22Rv1 (cell line): Measurements from ENCODE around the gene TGIF2.

Experiments used
- H3K27ac ChIP-seq: fragments of 450-650 bp; 2 replicates; pipeline ENCODE4 v1.5.1; 2017
- ZFX ChIP-seq: fragments of 450-650 bp; IDR thresholded peaks from 2 replicates; pipeline ENCODE4 v1.6.1; 2017; ENCODE audit warnings: antibody characterized with exemption, borderline replicate concordance
- TF ChIP-seq, protein P1 (sequence below): fragments of 450-650 bp; IDR thresholded peaks from 2 replicates; pipeline ENCODE4 v1.5.1; 2017; ENCODE audit warnings: mild to moderate bottlenecking

TGIF2 gene

GRCh38 chr20:36611625-36612024 lies 38.2 kb downstream of the TGIF2 start:
- H3K27ac ChIP-seq: no peak overlapping the region
- TF ChIP-seq, protein P1, sequence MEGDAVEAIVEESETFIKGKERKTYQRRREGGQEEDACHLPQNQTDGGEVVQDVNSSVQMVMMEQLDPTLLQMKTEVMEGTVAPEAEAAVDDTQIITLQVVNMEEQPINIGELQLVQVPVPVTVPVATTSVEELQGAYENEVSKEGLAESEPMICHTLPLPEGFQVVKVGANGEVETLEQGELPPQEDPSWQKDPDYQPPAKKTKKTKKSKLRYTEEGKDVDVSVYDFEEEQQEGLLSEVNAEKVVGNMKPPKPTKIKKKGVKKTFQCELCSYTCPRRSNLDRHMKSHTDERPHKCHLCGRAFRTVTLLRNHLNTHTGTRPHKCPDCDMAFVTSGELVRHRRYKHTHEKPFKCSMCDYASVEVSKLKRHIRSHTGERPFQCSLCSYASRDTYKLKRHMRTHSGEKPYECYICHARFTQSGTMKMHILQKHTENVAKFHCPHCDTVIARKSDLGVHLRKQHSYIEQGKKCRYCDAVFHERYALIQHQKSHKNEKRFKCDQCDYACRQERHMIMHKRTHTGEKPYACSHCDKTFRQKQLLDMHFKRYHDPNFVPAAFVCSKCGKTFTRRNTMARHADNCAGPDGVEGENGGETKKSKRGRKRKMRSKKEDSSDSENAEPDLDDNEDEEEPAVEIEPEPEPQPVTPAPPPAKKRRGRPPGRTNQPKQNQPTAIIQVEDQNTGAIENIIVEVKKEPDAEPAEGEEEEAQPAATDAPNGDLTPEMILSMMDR: no peak

DNA sequence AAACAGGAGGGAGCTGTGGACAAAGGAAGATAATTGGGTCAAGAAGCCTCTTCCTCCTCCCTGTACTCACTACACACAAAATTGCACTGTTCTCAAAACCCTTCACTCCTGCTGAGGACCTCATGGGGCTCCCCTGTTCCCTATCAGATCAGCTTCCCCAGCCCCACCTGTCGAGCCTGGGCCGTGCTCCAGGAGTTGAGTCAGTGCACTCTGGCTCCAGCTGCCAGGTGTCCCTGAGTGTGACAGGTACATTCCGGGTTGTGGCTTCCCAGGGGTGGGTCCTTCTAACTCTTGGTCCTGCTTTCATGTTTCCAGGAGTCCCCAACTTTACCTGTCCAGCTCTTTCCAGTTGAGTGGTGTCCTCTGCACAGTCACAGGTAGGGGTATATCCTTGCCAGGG lies 40.6 kb downstream of the TGIF2 start:
- TF ChIP-seq, protein P1: no peak
- no peak overlapping the region for H3K27ac ChIP-seq

- H3K27ac ChIP-seq: no peak overlapping the region
- no peak for TF ChIP-seq ZFX
- TF ChIP-seq, protein P1: no peak
Measured at GRCh38 chr20:36614781-36615557, 41.6 kb downstream of the TGIF2 start.

- TF ChIP-seq ZFX: no peak
- TF ChIP-seq, protein P1: no peak
- H3K27ac ChIP-seq: no peak overlapping the region
Measured at GRCh38 chr20:36620917-36621316, 47.5 kb downstream of the TGIF2 start.

GRCh38 chr20:36623444-36623843 lies 50.0 kb downstream of the TGIF2 start:
- TF ChIP-seq, protein P1: no peak
- TF ChIP-seq ZFX: no peak
- peak overlapping the region; percentile 60 for H3K27ac ChIP-seq

- H3K27ac ChIP-seq: peak overlapping the region; percentile 60
- TF ChIP-seq, protein P1: peak; percentile 42; the same call in 1 of the 2 replicates
- TF ChIP-seq ZFX: no peak
Measured at GRCh38 chr20:36624068-36624943, 50.9 kb downstream of the TGIF2 start.

- TF ChIP-seq ZFX: no peak
- peak overlapping the region; percentile 60 for H3K27ac ChIP-seq
Measured at GRCh38 chr20:36624944-36625324, 51.5 kb downstream of the TGIF2 start.
